Hematopoietic multipotent progenitor cell treated with erythropoietin and hydrocortisone succinate and interleukin-3 and kit ligand, for 15 days (in vitro differentiated cells): ENCODE results near the gene OR51B4.
"Not testable (repeated sequence)": the region's sequence is repeated elsewhere in the genome, so short reads cannot be mapped to it uniquely, and the experiment has no call there.

ENCODE experiments used
- DNase-seq: peaks from one replicate; pipeline ENCODE4 v3.0.0-alpha.2; 2015; ENCODE audit warnings: low spot score

The OR51B4 gene, protein sequence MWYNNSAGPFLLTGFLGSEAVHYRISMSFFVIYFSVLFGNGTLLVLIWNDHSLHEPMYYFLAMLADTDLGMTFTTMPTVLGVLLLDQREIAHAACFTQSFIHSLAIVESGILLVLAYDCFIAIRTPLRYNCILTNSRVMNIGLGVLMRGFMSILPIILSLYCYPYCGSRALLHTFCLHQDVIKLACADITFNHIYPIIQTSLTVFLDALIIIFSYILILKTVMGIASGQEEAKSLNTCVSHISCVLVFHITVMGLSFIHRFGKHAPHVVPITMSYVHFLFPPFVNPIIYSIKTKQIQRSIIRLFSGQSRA

GRCh38 chr11:5301846-5302245 is at the start of gene OR51B4:
Gene OR51B4, minus strand, starts transcription at chr11:5301946. Its CDS starts 0 bp downstream, at chr11:5301946.
- peak; percentile 8 for DNase-seq

- no peak for DNase-seq
Observed at GRCh38 chr11:5351208-5351607, 49.5 kb upstream of the OR51B4 start, which contains the start of gene OR51B6. Gene OR51B6, plus strand, starts transcription at chr11:5351508. Its CDS starts 0 bp downstream, at chr11:5351508.

DNA sequence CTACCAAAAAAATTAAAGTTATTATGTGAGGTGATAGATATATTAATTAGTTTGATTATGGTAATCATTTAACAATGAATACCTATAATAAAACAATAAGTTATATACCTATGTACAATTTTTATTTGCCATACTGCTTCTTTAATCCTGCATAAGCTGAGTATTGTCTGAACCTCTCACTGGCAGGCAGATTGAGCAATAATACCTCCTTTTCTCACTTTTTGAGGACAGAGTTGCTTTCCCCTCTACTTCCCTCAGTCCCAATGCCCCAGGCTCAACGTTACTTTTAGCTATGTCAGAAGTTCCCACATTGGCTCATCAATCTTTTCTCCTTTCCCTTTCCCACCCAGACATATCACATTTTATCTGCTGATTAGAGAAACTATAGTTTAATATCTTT is 47.8 kb upstream of the OR51B4 start:
- DNase-seq, result no peak

DNA sequence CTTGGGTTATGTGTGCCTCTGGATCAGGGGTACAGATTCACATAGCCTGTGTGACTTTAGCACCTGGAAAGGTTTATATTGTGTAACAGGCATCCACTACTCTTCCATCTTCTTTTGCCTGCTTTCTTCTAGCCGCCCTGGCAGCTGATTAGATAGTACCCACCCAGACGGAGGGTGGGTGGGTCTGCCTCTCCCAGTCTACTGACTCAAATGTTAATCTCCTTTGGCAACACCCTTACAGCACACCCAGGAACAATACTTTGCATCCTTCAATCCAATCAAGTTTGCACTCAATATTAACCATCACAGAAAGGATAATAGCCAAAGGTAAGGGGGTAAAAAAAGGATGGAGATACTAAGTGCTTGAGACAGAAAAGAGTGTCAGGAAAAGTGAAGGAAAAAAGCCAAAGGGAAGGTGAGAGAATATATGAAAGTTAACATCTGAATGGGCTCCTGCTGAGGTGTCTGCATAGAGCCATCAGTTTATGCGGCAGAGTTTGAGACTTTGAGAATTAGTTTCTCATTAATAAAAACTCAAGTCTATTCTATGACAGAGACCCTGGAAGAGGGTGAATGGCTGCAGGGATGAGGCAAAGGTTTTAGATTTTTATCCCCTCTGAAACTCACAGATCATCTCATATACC is 46.9 kb upstream of the OR51B4 start:
- peak; percentile 64 for DNase-seq

- DNase-seq, result no peak
Observed at GRCh38 chr11:5345831-5346230, 44.1 kb upstream of the OR51B4 start.

DNA sequence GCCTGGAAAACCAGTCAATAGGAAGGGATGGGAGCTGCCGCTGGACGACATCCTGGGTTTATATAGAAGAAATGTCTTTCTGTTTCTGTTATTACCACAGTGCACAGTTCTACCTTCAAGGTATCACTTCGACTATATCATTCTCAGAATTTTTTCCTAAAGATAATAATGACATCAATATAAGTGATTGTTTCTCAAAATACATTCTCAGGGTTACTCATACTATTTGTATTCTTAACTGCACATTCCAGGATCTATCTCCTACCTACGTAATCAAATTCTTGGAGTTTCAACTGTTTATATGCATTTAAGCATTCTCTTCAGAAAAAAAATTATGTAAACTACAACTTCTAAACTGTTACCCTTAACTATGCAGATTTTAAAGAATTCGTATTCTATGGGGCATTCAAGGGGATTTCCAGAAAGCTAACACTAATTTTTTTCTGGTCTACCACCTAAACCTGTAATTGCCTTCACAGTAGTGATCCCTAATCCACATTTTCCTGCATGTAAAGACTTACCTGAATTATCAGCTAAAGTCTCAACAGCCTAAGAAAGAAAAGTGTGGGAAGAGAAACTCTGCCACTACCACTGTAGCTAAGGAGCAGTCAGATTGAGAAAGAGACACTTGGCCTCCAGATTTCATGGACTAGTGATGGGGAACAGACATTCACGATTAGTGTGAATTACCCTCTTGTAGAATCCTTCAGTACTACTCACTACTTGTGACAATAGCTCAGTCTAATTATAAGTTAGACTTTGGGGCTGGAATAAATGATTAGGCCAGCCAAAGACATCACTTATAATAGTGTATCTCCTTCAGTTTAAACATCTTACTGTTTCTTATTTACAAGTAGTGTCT is 42.0 kb upstream of the OR51B4 start, which contains the start of gene OR51B5:
OR51B5 (minus strand) TSS at position 51 of the 862 bp plus-strand sequence; CDS start at position 51, 0 bp downstream.
- DNase-seq, result no peak

GRCh38 chr11:5339771-5340322 is 38.1 kb upstream of the OR51B4 start:
- no peak for DNase-seq

GRCh38 chr11:5337253-5337652 is 35.5 kb upstream of the OR51B4 start:
- not testable (repeated sequence) for DNase-seq

DNA sequence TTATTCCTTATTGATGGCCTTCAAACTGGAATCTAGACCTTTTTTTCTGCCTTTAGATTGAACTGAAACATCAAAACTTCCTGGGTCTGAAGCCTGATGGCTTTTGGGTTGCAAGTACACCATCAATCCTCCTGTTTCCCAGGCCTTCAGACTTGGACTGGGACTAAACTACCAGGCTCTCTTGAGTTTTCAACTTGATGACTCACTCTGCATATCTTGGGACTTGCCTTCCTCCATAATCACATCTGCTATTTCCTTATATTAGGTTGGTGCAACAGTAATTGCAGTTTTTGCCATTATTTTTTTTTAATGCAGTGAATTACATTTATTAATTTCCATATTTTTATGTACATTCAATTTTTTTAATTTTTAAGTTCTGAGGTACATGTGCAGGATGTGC is 34.6 kb upstream of the OR51B4 start:
- DNase-seq, result no peak

DNA sequence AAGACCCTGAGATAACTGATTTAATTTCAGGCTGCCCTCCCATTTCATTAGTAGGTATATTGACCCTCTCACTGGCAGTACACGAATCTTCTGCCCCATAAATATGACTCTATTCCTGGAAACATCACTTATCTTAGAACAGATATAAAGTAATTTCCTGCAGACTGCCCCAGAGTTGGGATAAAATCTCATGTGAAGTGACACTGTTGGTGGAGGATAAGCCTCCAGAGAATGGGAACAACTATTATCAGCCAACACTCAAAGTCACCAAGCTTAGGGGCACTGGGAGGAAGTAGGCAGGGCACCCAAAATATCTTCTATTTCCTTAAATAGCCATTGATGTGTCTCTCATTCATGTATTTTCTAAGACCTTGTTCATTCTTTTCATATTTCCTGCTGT is 33.4 kb upstream of the OR51B4 start:
- DNase-seq, result no peak

DNA sequence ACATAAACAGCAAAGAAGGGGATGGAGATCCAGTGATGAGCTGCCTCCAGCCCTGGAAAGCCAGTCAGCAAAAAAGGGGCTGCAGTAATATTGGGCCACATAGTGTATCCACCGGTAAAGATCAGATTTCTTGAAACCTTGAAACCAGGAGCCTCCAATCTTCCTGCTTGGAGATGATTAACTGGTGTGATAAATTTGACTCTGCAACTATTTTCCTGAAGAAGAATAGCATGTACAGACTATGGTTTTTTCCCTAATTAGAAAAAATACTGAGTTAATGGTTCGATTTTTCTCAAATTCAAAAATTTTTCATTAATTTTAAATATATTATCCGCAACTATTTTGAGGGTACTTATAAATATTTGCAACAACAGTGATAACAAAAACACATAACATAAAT is 22.5 kb upstream of the OR51B4 start, which contains the start of gene OR51B2:
OR51B2 (minus strand) TSS at position 101 of the 400 bp plus-strand sequence; CDS start at position 101, 0 bp downstream.
- DNase-seq, result no peak

GRCh38 chr11:5317292-5317691 is 15.5 kb upstream of the OR51B4 start:
- DNase-seq, result peak; percentile 64

DNA sequence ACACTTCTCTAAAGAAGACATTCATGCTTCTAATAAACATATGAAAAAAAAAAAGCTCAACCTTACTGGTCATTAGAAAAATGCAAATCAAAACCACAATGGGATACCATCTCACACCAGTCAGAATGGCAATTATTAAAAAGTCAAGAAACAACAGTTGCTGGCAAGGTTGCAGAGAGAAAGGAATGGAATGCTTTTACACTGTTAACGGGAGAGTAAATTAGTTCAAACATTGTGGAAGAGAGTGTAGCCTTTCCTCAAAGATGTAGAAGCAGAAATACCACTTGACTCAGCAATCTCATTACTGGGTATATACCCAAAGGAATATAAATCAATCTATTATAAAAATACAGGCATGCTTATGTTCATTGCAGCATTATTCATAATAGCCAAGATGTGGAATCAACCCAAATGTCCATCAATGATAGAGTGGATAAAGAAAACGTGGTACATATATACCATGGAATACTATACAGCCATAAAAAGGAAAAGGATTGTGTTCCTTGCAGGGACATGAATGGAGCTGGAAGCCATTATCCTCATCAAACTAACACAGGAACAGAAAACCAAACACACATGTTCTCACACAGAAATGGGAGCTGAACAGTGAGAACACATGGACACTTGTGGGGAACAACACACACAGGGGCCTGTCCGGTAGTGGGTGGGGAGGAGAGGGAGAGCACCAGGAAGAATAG is 11.7 kb upstream of the OR51B4 start:
- not testable (repeated sequence) for DNase-seq

DNA sequence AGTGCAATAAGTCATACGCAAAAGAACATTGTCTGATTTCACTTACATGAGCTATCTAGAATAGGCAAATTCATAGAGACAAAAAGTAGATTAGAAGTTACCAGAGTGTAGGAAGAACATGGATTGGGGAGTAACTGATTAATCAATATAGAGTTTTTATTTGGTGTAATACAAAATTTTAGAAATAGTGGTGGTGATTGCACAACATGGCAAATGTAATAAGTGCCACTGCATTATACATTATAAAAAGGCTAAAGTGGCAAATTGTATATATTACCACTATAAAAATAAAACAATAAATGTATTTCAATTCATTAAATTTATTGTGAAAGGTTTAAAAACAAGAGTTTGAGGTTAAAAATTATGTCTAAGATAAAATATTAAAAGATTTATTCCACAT is 8.7 kb upstream of the OR51B4 start:
- DNase-seq, result no peak

DNA sequence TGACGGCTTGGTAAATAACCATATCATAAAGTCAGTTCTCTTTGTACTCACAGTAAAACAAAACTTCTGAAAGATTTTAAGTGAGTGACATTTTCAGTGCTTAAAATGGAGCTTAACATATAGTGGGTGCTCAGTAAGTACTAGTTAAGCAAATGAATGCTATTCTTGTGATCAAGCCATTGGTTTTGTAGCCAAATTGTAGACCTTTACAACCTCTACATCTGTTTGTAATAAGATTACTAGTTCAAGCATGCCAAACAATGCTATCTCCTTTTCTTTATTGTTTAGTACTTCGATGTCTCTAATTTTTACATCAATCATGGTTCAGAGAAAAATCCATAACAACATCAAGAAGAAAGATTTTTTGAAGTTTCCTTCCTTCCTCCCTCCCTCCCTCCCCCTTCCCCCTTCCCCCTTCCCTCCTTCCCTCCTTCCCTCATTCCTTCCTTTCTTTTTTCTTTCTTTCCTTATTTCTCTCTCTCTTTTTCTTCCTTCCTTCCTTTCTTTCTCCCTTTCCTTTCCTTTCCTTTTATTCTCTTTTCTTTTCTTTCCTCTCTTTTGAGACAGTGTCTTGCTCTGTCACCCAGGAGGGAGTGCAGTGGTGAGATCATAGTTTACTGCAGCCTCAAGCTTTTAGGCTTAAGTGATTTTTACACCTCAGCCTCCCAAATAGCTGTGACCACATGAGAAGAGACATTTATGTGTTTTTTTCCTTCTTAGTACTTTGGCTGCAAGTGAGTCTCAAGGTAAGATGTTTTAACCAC is 5.7 kb upstream of the OR51B4 start:
- peak; percentile 9 for DNase-seq

GRCh38 chr11:5304046-5304445 is 2.3 kb upstream of the OR51B4 start:
- peak; percentile 46 for DNase-seq

DNA sequence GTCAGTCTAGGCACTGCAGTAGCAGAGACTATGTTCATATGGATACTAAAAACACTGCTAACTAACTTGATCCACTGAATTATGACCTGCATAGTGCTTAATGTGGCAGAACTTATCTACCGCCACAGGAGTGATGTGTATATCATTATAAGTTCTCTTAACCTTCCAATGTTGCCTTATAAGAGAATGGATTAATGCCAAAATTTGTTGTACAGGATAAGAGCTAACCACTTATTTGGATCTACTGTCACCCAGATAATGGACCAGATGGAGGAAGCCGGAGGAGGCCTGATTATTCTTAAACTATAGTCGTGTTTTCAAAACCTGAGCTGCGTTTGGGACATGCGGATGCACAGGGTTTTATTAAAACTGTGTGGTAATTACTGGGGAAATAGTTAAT is 1.9 kb upstream of the OR51B4 start:
- peak; percentile 88 for DNase-seq

- peak; percentile 53 for DNase-seq
Observed at GRCh38 chr11:5300251-5300650, 1.5 kb downstream of the OR51B4 start.

DNA sequence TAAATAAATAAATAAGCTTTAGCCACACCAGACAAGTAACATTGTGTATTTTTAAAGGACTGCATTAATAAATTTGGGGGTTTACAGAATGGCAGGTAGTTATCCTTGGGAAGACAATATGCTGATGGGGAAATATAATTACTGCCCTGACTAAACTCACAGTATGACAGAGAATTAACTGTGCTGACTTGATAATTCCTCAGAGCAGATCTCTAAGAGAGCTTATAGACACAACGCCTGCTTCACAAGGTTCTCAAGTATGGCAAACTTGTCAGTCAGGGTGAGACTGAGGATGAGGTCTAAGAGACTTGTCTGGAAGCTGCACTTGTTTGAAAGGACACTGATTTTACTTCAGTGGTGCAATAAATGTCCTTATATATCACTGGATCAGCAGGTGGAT is 3.3 kb downstream of the OR51B4 start:
- peak; percentile 55 for DNase-seq

- peak; percentile 78 for DNase-seq
Observed at GRCh38 chr11:5297721-5298323, 3.9 kb downstream of the OR51B4 start.
